HEK293T (cell line): ENCODE data around the gene CHAC1.

Experiments
- CTCF ChIA-PET: fragments of 350-600 bp; formaldehyde crosslinking; extraction: SDS; loops from one replicate; lab custom pipeline; 2021; ENCODE audit warnings: antibody characterized with exemption, inconsistent platforms; lab: Yijun Ruan, JAX
- POLR2A ChIA-PET: fragments of 350-600 bp; formaldehyde crosslinking; extraction: SDS; loops from one replicate; lab custom pipeline; 2020; ENCODE audit warnings: antibody characterized with exemption, inconsistent platforms; lab: Yijun Ruan, JAX
- DNase-seq: peaks from one replicate; pipeline ENCODE4 v3.0.0; 2012; ENCODE audit warnings: mixed read lengths; ENCODE audit errors: extremely low spot score
- ARNT ChIP-seq: fragments of 450-650 bp; IDR thresholded peaks from 2 replicates; pipeline ENCODE4 v1.6.1; 2017; ENCODE audit warnings: mild to moderate bottlenecking
- BHLHE40 ChIP-seq: fragments of 450-650 bp; IDR thresholded peaks from 2 replicates; pipeline ENCODE4 v1.6.1; 2016; ENCODE audit warnings: mild to moderate bottlenecking, moderate library complexity, borderline replicate concordance
- CTBP1 ChIP-seq: fragments of 450-650 bp; IDR thresholded peaks from 2 replicates; pipeline ENCODE4 v1.6.1; 2016; ENCODE audit warnings: borderline replicate concordance
- ELF4 ChIP-seq: fragments of 450-650 bp; IDR thresholded peaks from 2 replicates; pipeline ENCODE4 v1.6.1; 2017; ENCODE audit warnings: antibody characterized with exemption
- FOXA1 ChIP-seq: fragments of 450-650 bp; IDR thresholded peaks from 2 replicates; pipeline ENCODE4 v1.6.1; 2016; ENCODE audit warnings: mild to moderate bottlenecking
- FOXK2 ChIP-seq: fragments of 450-650 bp; IDR thresholded peaks from 2 replicates; pipeline ENCODE4 v1.6.1; 2016; ENCODE audit warnings: mild to moderate bottlenecking
- FOXM1 ChIP-seq: fragments of 450-650 bp; IDR thresholded peaks from 2 replicates; pipeline ENCODE4 v1.6.1; 2017; ENCODE audit warnings: mild to moderate bottlenecking, borderline replicate concordance
- HDGF ChIP-seq: fragments of 450-650 bp; IDR thresholded peaks from 2 replicates; pipeline ENCODE4 v1.6.1; 2017; ENCODE audit warnings: antibody characterized with exemption, borderline replicate concordance
- L3MBTL2 ChIP-seq: fragments of 450-650 bp; conservative IDR thresholded peaks from 2 replicates; pipeline ENCODE4 v1.6.1; 2016; ENCODE audit warnings: mild to moderate bottlenecking
- LEF1 ChIP-seq: fragments of 450-650 bp; IDR thresholded peaks from 2 replicates; pipeline ENCODE4 v1.6.1; 2017; ENCODE audit warnings: mild to moderate bottlenecking, borderline replicate concordance
- NFRKB ChIP-seq: fragments of 450-650 bp; IDR thresholded peaks from 2 replicates; pipeline ENCODE4 v1.6.1; 2016; ENCODE audit warnings: mild to moderate bottlenecking, moderate library complexity
- PKNOX1 ChIP-seq: fragments of 450-650 bp; IDR thresholded peaks from 2 replicates; pipeline ENCODE4 v1.6.1; 2016
- SP1 ChIP-seq: fragments of 450-650 bp; IDR thresholded peaks from 2 replicates; pipeline ENCODE4 v1.6.1; 2017
- SUZ12 ChIP-seq: fragments of 450-650 bp; IDR thresholded peaks from 2 replicates; pipeline ENCODE4 v1.6.1; 2016; ENCODE audit warnings: mild to moderate bottlenecking
- TARDBP ChIP-seq: fragments of 450-650 bp; IDR thresholded peaks from 2 replicates; pipeline ENCODE4 v1.6.1; 2016
- ZNF384 ChIP-seq: fragments of 450-650 bp; IDR thresholded peaks from 2 replicates; pipeline ENCODE4 v1.6.1; 2016

Gene CHAC1

DNA sequence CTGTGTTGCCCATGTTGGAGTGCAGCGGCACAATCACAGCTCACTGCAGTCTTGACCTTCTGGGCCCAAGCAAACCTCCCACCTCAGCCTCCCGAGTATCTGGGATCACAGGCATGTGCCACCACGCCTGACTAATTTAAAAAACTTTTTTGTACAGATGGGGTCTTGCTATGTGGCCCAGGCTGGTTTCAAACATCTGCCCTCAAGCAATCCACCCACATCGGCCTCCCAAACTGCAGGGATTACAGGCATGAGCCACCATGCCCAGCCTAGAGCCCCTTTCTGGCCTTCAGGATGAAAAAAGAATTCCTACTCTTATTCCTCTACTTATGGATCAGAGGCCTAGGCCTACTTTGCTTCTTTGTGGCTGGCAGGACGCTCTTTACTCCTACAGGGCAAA, 39.6 kb downstream of the CHAC1 start:
- POLR2A ChIA-PET, result interaction anchor here (1.0 to 1.2 kb wide), 2 partner anchors 39 to 51 kb away, joined by 3 read pairs; no protein-coding TSS in a partner anchor
- DNase-seq, result no peak

DNA sequence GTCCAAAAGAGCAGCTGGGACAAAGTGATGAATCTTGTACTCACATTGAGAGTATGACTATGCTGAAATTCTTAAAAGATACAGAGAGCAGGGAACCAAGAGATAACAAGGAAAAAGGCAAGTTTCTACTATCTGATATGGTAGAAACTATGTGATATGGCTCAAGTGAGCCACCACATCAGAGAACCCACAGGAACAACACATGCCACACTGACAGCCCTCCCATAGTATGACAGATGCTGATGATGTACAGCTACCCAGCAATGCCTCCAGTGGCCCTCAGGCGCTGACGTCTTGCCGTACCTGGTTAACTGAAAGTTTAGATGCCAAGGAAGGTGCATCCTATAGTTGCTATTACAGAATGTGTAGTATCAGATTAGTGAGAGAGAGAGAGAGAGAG, 42.4 kb downstream of the CHAC1 start:
- no peak for TF ChIP-seq FOXK2
- TF ChIP-seq HDGF, result no peak
- no peak for TF ChIP-seq LEF1
- no peak for TF ChIP-seq PKNOX1
- no peak for TF ChIP-seq ZNF384
- TF ChIP-seq SP1, result no peak
- CTCF ChIA-PET, result no interaction called here
- POLR2A ChIA-PET, result no interaction called here
- no peak for DNase-seq

More for the DNA sequence above, 39.6 kb downstream of the CHAC1 start:
- TF ChIP-seq L3MBTL2, result no peak
- no peak for TF ChIP-seq TARDBP
- TF ChIP-seq NFRKB, result no peak
- CTCF ChIA-PET, result no interaction called here

GRCh38 chr15:40999190-40999589, 45.9 kb downstream of the CHAC1 start:
- CTCF ChIA-PET, result no interaction called here
- TF ChIP-seq BHLHE40 (no peak), FOXM1 (no peak), ARNT (no peak), ELF4 (no peak), L3MBTL2 (no peak), HDGF (no peak), ZNF384 (no peak), FOXK2 (no peak), CTBP1 (no peak), TARDBP (no peak), NFRKB (no peak), SP1 (no peak), LEF1 (no peak), FOXA1 (no peak), PKNOX1 (no peak), SUZ12 (no peak)
- POLR2A ChIA-PET, result interaction anchor here (0.8 kb wide), 1 partner anchor 46 kb away, joined by 3 read pairs; the partner anchor contains the start of gene CHAC1
- no peak for DNase-seq

GRCh38 chr15:41001524-41002214, 48.4 kb downstream of the CHAC1 start:
- DNase-seq, result no peak
- no peak for TF ChIP-seq ELF4
- TF ChIP-seq TARDBP, result no peak
- TF ChIP-seq FOXA1, result no peak
- no peak for TF ChIP-seq L3MBTL2
- no peak for TF ChIP-seq LEF1
- no peak for TF ChIP-seq NFRKB
- no peak for TF ChIP-seq CTBP1
- TF ChIP-seq PKNOX1, result no peak
- POLR2A ChIA-PET, result no interaction called here
- CTCF ChIA-PET, result no interaction called here

DNA sequence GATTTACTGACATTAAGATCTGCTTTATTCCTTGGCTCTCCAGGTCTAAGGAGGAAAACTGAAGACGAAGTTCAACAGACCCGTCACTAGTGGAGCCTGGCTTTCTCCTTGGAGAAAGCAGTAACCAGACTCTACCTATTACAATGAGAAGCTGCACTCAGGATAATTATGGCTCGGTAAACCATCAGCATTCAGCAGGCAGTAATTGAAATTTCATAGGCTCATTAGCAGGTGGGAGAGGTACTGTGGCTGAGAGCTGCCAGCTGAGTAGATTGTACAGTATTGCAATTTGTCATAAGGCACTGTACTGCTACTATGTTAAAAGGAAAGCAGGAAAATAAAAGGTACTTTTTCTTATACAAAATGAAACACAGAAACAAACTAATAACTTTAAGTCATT, 51.2 kb downstream of the CHAC1 start:
- no peak for DNase-seq
- CTCF ChIA-PET, result interaction anchor here (1.0 kb wide), 1 partner anchor 99 kb away, joined by 3 read pairs; no protein-coding TSS in a partner anchor
- POLR2A ChIA-PET, result no interaction called here
- TF ChIP-seq FOXK2 (no peak), HDGF (no peak), SP1 (no peak), FOXA1 (no peak), ZNF384 (no peak), PKNOX1 (no peak), NFRKB (no peak), L3MBTL2 (no peak), BHLHE40 (no peak), LEF1 (no peak), FOXM1 (no peak), ARNT (no peak), ELF4 (no peak), CTBP1 (no peak), SUZ12 (no peak), TARDBP (no peak)
